HT-29 (cell line): ENCODE data around the gene BCR. TPM values are rescaled to one million over a fixed set of nuclear protein-coding genes. Genes with fewer than 3 reads are reported as not detected.
A peak's percentile ranks its signal among the peaks of the same experiment; 100 is the strongest.
"Not testable (repeated sequence)": the region's sequence is repeated elsewhere in the genome, so short reads cannot be mapped to it uniquely, and the experiment has no call there.

Source experiments
- DNase-seq: peaks from one replicate; pipeline ENCODE4 v3.0.0-alpha.2; 2015; ENCODE audit warnings: low spot score
- total RNA-seq: library from RNA; depleted of rRNA; stranded (reverse); fragments of >200 nt; shearing (Covaris generic); gene quantifications from 2 replicates; pipeline ENCODE4 v1.2.3, GENCODE V29; 2014

Gene BCR
- total RNA-seq, 1 experiment from 2014 or later: 69.1 TPM

- not testable (repeated sequence) for DNase-seq
These were observed 131.5 kb downstream of the BCR start for GRCh38 chr22:23311635-23312420.

GRCh38 chr22:23313791-23314567 is 133.7 kb downstream of the BCR start:
- no peak for DNase-seq

GRCh38 chr22:23315341-23315917 is 135.1 kb downstream of the BCR start:
- peak; percentile 60 for DNase-seq

GRCh38 chr22:23316596-23316995 is 136.3 kb downstream of the BCR start:
- DNase-seq: not testable (repeated sequence)

GRCh38 chr22:23318316-23318715 is 138.0 kb downstream of the BCR start:
- not testable (repeated sequence) for DNase-seq

- not testable (repeated sequence) for DNase-seq
These were observed 142.3 kb downstream of the BCR start for GRCh38 chr22:23322497-23323080.

- DNase-seq: not testable (repeated sequence)
These were observed 143.8 kb downstream of the BCR start for GRCh38 chr22:23323960-23324688.

GRCh38 chr22:23325183-23325582 is 144.9 kb downstream of the BCR start:
- no peak for DNase-seq

GRCh38 chr22:23333822-23334221 is 153.5 kb downstream of the BCR start:
- not testable (repeated sequence) for DNase-seq

- DNase-seq: not testable (repeated sequence)
These were observed 157.4 kb downstream of the BCR start for GRCh38 chr22:23337672-23338071.

GRCh38 chr22:23341942-23342695 is 161.8 kb downstream of the BCR start:
- DNase-seq: not testable (repeated sequence)

- no peak for DNase-seq
These were observed 171.0 kb downstream of the BCR start for GRCh38 chr22:23351321-23351720.

- DNase-seq: no peak
These were observed 172.7 kb downstream of the BCR start for GRCh38 chr22:23353004-23353403.

- no peak for DNase-seq
These were observed 173.4 kb downstream of the BCR start for GRCh38 chr22:23353696-23354095.

GRCh38 chr22:23356094-23356493 is 175.8 kb downstream of the BCR start:
- no peak for DNase-seq

GRCh38 chr22:23357053-23357452 is 176.7 kb downstream of the BCR start:
- no peak for DNase-seq

- no peak for DNase-seq
These were observed 179.3 kb downstream of the BCR start for GRCh38 chr22:23359583-23360123.

- DNase-seq: no peak
These were observed 181.4 kb downstream of the BCR start for GRCh38 chr22:23361676-23362075.

- no peak for DNase-seq
These were observed 183.4 kb downstream of the BCR start for GRCh38 chr22:23363683-23364082.

- DNase-seq: no peak
These were observed 184.1 kb downstream of the BCR start for GRCh38 chr22:23364389-23364788.
